ENCODE data around the gene PDPN.

PDPN gene

DNA sequence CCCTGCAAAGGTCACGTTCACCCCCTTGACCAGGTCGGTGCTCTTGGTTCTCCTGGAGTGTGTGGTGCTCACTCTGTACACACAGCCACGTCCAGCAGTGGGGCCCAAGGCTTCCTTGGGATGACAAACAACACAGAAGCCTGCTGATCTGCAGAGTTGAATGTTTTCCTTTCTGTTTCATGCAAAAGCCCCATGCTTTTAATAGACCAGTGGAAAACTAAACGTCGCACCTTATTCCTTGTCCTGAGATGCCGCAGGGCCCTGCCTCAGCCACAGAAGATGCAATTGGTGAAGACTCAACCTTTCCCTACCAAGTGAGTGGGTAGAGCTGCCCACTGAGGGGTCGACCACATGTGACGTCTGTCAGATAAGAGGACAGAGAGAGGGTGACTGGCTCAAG lies 5.8 kb upstream of the PDPN start:
- DNase-seq (ENCODE audit: low read depth in 2 of 2) = no peak

DNA sequence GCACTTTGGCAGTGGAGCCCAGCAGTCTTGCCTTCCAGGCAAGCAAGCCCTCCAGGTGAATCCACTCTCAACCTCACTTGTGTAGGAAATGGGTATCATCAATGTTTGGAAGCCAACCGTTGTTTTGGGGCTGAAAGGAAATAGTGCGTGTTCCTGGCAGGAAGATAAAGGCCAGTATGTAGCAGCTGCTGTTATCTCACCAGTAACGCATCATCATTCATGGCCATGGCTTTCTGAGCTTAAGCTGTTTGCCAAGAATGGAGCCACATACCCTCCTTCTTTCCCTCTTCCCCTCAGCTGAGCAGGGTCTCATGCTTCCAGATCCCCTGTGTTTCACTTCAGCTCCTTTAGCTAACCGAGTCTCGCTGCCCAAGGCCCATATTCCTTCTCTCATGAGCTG lies 2.2 kb upstream of the PDPN start:
- no peak for DNase-seq (ENCODE audit: low read depth in 2 of 2)

DNA sequence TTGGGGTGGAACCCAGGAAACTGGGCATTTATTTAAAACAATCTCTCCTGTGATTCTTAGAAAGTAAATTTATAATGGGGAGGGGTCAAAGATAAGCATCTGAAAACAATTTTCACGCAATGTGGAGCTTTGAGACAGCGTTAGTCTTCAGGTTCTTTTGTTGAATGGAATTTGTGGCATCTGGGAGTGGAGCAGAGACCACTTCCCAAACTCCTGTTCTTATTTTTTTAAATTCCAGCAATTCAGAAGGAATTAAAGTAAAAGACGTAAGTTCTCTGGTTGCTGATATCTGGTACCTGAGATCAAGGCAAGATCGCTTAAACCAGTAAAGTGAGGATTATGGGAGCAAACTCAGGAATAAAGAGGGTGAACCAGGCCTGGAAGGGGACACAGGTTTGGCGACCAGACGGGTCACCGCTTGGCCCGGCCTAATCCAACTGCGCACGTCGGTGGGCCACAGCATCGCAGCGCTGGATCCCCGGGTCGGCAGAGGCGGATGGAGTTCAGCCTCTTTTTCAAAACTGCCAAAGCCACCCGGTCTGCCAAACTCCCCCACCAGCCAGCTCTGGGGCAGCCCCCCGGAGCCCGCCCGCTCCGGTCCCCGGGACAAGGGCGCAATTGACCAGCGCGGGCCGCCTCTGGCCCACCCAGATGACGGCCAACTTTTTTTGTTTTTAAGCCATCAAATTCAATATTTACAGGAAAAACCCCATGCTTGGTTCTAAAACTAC lies 754 bp upstream of the PDPN start:
- DNase-seq (ENCODE audit: low read depth in 2 of 2) = no peak

DNA sequence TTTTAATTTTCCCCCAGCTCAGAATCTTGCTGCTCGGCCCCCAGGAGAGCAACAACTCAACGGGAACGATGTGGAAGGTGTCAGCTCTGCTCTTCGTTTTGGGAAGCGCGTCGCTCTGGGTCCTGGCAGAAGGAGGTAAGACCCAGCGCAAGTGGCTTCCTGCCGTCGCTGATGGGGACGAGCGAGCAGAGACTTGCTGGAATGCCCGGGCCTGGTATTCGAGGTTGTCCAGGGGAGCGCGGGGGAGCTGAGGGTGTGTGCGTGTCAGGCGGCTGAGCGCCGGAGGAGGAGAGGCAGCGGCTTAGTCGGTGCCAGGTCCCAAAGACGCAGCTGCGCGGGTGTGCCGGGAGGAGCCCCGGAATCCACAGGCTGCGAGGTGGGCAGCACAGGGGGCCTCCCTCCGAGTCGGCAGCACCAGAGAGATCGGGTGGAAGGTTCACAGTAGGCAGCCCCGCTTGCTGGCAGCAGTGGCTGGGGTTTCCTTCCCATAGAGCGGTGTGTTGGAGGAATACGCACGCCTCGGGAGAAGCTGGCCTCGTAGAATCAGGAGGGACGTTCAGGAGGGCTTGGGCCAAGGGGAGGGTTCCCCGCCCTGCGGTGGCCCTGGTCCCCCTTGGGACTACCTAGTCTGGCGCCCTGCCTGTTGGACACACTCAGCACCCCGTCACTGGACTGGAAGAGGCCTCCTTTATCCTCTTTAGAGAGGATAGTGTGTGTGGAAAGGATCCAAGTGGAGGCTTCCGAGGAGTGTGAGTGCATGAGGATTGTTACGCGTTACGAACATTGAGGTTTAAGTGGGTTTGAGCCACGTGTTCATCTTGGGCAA lies 547 bp downstream of the PDPN start:
- no peak for DNase-seq (ENCODE audit: low read depth in 2 of 2)

DNA sequence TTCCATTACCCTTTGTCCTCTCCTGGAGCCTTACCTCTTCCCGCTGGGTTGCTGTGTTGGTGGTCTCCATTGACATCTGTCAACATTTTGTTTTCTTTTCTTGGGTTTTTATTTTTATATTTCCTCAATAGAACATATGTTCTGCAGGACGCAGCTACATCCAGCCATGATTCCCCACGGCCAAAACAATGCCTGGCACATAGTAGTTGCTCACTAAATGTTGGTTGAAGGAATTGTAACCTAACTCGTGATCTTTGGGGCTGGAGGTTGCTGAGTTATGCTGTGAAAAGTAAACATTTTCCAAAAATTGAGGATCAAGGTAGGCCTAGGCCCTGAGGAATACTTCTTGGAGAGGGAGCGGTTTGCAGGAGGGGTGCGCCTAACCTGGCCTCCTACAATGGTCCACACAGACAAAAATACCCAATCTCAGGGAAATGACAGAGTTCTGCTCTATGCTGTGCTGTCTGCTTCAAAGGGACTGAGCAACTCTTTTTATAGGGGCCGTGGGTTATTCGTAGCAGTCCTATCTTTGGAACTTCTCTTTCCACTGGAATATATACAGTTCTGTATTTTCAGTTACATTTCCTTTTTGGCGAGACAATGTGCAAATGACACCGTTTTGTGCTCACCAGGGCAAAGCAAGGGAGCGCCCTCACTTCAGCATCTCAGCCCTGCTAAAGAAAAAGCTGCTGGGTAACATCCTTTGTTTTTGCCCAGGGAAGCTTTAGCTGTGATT lies 1.4 kb downstream of the PDPN start:
- DNase-seq (ENCODE audit: low read depth in 2 of 2) = no peak

DNA sequence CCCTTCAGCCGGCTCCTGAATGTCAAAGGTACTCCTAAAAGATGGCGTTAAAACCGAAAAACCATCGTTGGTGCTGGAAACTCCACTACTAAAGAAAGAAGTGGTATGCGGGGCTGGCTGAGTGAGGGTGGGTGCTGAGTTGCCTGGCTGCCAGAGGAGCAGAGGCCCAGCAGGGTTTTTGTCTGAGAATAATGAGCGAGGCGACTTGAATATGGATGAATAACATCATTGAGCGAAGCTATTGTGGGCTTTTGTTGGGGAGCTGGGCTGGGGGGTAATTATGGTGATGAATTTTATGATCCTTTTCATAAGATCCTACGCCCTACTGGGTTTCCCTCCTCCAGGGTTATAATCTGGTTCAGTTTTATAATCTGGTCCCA lies 2.0 kb downstream of the PDPN start:
- no peak for DNase-seq (ENCODE audit: low read depth in 2 of 2)

DNA sequence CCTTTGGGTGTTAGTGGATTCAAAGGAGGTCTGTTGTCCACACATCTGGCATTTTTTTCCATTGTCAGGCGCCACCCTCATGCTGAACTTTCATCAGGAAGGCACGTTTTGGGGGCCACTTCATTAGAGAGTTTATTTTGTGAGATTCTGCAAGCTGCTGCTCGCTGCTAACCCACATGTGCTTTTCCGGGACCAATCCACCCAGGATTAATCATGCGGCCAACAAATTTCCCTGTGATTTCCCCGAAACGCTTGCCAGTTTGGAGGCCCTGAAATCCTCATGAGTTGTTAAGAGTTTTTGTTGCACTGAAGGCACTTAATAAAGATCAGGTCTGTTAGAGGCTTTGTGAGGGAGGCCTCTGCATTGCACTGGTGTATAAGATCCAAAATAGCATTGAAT lies 2.4 kb downstream of the PDPN start:
- DNase-seq (ENCODE audit: low read depth in 2 of 2) = no peak

DNA sequence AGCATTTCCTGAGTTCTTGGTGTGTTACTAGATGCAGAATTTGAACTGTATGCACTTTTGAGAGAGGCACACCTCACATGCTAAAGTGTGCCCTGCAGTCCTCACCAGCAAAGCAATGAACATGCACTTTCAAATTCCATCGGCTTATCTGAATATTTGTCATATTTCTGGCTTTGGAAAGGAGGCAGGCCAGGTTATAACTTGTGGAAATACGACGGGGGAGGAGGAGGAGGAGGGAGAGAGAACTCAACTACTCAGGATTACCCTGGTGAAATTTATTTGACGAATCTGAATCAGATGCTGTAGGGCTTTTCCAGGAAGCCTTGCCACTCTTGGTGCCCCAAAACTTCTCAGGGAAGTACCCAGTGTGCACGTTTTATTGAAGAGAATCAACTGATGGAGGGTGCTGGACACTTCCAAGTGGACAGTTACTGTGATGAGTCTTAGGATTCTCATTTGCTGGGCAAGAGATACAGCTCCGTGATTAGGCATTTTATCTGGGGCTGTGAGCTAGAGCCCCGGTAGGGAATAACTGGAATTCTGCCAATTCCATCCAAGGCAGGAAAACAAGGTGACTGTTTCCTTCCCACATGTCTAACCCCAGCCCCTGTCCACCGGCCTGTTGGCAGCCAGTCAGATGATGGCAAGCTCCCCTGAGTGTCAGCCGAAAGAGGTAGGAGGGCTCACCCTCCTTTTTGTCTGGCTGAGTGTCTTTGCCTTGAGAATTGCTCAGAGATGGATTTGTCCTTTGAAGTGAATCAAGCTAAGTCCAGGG lies 3.8 kb downstream of the PDPN start:
- no peak for DNase-seq (ENCODE audit: low read depth in 2 of 2)

DNA sequence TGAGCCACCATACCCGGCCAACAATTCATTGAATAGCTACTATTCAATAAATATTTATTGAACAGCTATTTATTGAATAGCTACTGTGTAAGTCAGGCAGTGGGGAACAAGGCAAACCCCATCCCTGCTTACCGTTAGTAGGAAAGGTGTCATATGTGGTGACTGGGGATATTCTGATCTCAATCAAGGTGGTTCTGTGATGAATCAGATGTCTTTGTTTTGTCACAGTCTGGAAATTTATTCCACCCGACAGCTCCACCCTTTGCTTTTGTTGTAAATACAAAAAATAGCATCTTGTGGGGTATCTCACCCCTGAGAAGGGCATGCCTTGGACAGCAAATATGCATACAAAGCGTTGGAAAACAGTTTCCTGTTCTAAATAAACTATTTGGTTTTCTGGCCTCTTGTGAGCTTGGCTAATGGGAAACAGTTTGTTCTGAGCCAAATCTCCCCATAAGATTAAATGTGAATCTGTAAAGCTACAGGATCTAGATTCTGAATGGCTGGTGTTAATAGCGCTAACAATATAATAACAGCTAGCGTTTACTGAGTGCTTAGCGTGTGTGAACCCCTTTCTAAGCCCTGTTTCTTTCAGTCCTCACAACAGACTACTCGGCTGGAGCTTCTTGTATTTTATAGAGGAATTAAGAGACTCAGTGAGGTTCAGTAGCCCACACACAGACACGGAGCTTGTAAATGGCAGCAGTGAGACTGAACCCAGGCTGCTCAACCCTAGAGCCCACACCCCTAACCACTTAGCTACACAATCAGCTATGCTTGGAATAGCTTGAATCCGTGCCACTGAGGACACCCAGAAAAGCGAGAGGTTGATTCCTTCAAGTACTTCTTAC lies 5.5 kb downstream of the PDPN start:
- no peak for DNase-seq (ENCODE audit: low read depth in 2 of 2)

DNA sequence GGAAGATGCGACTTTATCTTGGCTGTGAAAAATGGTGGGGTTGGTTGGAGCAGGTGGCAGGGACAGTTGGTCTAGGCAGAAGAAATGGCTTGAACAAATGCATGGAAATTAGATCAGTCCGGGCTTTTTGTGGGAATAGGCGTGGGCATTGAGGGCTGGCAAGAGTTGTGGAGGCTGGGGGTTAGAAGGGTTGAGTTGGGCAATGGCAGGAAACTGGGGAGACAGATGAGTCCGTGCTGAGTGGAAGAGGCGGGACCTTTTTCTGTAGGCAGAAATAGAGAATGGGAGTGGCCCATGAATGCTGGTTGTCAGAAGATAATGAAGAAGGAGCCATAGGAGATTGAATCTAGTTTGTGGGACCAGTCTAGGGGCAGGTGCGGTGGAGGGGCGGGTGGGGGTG lies 6.9 kb downstream of the PDPN start:
- DNase-seq (ENCODE audit: low read depth in 2 of 2) = no peak

DNA sequence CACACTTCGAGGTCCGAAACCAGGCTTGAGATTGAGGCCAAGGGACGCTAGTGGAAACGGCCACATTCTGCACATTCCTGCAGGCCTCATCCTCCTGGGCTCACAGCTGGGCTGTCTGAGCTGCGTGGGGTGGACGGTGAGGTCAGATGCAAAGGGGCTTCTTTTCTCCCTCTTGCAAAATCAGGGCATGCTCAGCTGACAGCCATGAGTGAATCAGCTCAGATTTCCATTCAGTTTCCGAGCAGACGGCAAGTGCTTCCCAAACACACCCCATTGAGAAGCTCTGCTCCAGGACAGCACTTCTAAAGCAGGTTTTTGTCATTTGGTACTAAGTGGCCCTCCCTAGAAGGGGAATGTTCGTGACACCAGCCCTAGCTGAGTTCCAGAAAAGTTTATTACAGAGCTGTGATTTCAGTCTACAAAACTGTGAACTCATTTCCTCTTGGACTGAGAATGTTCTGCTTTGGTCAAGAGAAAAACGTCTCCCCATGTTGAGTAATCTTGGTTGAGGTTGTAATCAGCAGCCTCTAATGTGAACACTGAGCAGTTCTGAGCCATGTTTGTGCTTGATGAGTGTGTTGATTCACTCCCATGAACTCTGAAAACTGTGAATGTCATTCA lies 10.0 kb downstream of the PDPN start:
- no peak for DNase-seq (ENCODE audit: low read depth in 2 of 2)

DNA sequence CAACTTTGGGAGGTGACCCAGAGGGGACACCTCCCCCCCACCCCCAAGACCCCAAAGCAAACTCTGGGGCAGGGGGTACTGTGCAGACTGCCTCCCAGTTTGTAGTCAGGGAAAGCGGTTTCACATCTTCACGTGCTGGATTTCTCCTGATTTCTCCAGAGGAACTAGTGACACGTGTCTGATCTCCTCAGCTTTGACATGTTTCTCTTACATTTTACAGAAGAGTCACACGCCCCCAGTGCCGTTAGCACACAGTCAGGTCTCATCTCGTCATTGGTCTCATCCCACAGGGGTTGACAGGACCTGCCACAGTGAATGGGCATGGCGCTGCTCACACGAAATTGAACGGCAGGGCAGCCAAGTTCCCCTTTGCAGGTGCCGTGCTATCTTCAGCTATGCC lies 11.8 kb downstream of the PDPN start:
- no peak for DNase-seq (ENCODE audit: low read depth in 2 of 2)

DNA sequence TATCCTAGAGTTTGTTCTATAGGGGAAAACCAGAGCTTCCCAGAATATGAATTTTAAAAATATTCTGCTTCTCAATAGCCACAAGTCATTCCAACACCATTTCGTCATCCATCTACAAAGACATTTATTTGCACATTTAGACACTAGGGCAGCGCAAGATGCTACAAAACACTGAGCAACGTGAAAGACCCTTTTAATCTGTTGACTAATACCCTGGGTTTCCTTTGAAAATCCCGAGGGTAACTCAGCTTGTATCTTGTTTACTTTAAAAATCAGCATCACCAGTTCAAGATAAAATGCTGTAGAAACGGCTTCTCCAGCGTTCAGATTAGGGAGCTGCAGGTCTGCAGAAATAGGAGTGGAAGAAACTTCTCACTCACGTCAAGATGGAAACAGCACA lies 13.5 kb downstream of the PDPN start:
- no peak for DNase-seq (ENCODE audit: low read depth in 2 of 2)

DNA sequence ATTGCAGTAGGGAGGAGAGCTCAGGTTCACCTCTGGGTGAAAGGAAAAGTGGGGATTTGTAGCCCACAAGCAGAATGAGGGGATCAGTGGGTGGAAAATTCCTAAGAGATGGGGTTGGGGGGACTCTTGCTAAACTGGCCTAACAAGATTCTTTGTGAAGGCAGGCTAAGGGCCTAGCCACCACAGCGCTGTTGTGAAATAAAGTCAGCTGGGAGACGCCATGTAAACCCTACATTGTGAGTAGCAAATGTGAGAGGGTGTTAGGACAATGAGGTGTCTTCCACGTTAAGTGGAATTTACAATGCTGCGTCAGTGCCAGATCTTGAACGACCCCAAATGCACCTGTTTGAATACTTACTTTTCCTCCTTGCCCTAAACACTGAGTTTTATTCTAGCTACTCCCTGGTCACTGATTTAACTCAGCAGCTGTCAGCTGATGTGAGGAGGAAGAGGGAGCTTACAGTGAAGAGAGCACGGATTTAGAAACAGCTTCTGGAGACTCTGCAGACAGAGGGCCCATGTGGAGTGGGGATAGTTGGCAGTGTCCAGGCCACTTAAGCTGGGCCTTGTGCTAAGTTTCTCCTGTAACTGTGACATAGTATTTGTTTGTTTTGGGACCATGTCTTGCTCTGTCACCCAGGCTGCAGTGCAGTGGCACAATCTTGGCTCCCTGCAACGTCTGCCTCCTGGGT lies 17.3 kb downstream of the PDPN start:
- no peak for DNase-seq (ENCODE audit: low read depth in 2 of 2)

DNA sequence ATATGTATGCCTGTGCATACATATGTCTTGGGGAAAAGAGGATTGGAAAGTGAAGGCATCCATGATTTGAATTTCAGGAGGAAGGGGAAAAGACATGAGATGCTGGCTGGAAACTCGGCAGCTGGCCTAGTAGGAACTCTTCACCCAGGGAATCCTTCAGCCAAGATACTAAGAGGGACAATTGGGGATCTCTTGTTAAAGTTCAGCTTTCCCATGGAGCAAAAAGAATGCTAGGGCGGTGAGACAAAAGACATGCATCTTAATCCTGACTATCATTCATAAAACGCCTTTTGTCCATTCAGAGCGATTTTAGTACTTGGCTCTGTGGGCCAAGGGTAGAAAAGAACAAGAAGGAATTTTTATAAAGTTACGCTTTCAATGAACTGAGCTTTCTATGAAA lies 20.5 kb downstream of the PDPN start:
- DNase-seq (ENCODE audit: low read depth in 2 of 2) = no peak

DNA sequence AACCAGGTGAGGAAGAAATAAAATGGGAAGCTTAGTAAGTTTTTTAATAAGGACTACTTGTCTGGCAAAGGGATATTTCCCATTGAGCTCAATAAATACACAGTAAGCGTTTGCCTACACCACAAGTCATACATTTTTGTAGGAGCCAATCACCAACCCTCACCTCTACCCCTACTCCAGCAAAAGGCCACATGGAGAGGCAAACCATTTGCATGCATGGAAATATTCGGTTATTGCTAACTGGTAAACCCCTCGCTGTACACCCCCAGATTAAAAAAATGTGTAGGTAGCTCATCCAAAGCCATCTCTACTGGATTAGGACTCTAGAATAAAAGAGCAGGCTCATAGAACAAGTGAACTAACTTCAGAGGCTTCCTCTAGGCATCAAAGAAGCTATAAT lies 21.1 kb downstream of the PDPN start:
- DNase-seq (ENCODE audit: low read depth in 2 of 2) = no peak

DNA sequence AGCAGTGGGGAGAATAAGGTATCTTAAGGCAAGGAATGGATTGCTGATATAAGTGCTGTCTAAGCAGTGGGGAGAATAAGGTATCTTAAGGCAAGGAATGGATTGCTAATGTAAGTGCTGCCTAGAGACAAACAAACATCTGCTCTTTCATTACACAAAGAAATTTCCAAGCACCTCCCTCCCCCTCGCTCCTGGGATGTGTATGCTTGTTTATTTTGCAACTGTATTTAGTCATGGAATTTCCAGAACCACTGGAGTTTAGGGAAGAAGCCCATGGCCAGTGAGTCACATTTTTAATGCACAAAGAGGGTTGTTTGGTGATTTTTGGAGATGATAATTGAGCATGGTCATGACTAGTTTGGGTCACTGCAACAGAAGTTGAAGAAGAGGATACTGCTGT lies 21.5 kb downstream of the PDPN start:
- no peak for DNase-seq (ENCODE audit: low read depth in 2 of 2)

DNA sequence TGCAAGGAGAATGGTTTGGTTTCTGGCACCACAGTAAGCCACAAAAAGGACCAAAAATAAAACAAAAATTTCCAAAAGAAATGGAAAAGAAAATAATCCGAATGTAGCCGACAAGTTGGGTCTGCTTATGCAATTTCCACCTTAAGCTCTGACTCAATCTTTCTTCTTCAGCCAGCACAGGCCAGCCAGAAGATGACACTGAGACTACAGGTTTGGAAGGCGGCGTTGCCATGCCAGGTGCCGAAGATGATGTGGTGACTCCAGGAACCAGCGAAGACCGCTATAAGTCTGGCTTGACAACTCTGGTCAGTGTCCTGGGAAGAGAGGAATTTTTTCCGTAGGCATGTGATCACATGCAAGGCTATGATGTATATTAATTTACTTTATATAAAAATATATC lies 23.4 kb downstream of the PDPN start:
- no peak for DNase-seq (ENCODE audit: low read depth in 2 of 2)

DNA sequence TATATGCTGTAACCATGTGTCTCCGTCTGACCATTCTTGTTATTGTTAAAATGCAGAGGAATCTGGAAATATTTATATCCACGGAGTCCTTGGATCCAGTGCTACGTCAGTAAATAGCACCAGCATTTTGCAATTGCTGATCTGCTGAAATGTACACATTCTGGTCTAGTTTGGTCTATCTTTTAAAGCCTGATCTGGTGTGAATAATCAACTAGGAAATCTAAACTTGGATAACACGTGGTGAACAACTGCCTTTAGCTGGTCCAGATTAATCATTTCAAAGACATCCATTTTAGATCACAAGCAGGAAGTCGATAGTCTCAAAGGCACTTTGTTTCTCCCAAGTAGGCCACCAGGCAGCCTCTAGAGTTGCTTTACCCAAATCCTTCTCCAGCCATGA lies 32.6 kb downstream of the PDPN start:
- DNase-seq (ENCODE audit: low read depth in 2 of 2) = no peak

DNA sequence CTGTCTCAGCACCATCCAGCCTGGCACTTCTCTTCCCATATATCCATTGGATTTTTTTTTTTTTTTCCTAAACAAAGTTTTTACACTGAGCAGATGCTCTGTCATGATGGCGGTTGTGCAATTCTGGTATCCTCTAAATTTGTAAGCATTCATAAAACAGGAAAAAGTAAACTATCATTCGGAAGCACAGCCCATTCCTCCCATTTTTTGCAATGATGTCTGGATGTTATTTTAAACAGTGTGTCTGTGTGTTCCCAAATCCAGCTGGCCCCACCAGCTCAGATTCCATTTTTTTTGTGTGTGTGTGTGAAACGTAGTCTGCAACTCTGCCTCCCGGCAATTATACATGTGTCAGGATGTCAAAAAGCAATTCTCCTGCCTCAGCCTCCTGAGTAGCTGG lies 33.5 kb downstream of the PDPN start:
- DNase-seq (ENCODE audit: low read depth in 2 of 2) = no peak

Data from stimulated activated CD4-positive, alpha-beta T cell treated with anti-CD3 and anti-CD28 coated beads, Interleukin-4, amount 100 ng/mL, for 48 hours (primary cell).